Measurements from ENCODE around the gene SHOX. TPM values are rescaled to one million over a fixed set of nuclear protein-coding genes. Genes with fewer than 3 reads are reported as not detected.

The SHOX gene
- total RNA-seq, 1 experiment from 2014 or later = not detected

GRCh38 chrX:638482-639131 is 8.0 kb downstream of the SHOX start:
- H3K9me2 ChIP-seq (ENCODE audit: insufficient read depth) = no peaks in the 10 kb centered on the region
- ChIA-PET CTCF (no interaction called here), POLR2A (ENCODE audit: unreplicated experiment) (no interaction called here)
- H3K4me1 ChIP-seq (replicated peaks; ENCODE audit: insufficient read depth) = no peaks in the 10 kb centered on the region
- no peaks in the 10 kb centered on the region for H4K20me1 ChIP-seq (ENCODE audit: insufficient read depth)
- no peak overlapping the region for H3K27ac ChIP-seq
- no peaks in the 10 kb centered on the region for H3F3A ChIP-seq (ENCODE audit: insufficient read depth, low read depth)
- no peaks in the 10 kb centered on the region for H3K9me3 ChIP-seq (ENCODE audit: insufficient read depth, low read depth)
- H3K27me3 ChIP-seq (ENCODE audit: insufficient read depth, low read depth) = peaks cover 21% of the 10 kb centered on the region
- no peak overlapping the region for H2AFZ ChIP-seq
- no peak for TF ChIP-seq EZH2 (IDR thresholded peaks at IDR 0.05; ENCODE audit: low read depth)
- TF ChIP-seq CTCF (conservative IDR thresholded peaks at IDR 0.05) = no peak
- intact Hi-C loops (cut with micrococcal nuclease; ENCODE audit: unreplicated experiment) = no loop called here
- no peak overlapping the region for H3K4me2 ChIP-seq
- H3K4me3 ChIP-seq = no peak overlapping the region
- no peaks in the 10 kb centered on the region for H3K79me2 ChIP-seq (ENCODE audit: low read depth)
- DNase-seq = no peak
- no peaks in the 10 kb centered on the region for H3K36me3 ChIP-seq (ENCODE audit: low read depth)
- no TSS peak for BruUV-seq (replicated peaks)

- Histone ChIP-seq H4K20me1 (ENCODE audit: insufficient read depth) (no peaks in the 10 kb centered on the region), H3K27ac (no peak overlapping the region), H3K9me2 (ENCODE audit: insufficient read depth) (no peaks in the 10 kb centered on the region), H3K4me2 (no peak overlapping the region), H3K4me1 (replicated peaks; ENCODE audit: insufficient read depth) (no peaks in the 10 kb centered on the region), H3K4me3 (no peak overlapping the region), H3F3A (ENCODE audit: insufficient read depth, low read depth) (no peaks in the 10 kb centered on the region), H3K9me3 (ENCODE audit: insufficient read depth, low read depth) (no peaks in the 10 kb centered on the region), H2AFZ (no peak overlapping the region), H3K79me2 (ENCODE audit: low read depth) (no peaks in the 10 kb centered on the region), H3K36me3 (ENCODE audit: low read depth) (no peaks in the 10 kb centered on the region), H3K27me3 (ENCODE audit: insufficient read depth, low read depth) (peaks cover 15% of the 10 kb centered on the region; the same call in 1 of the 2 replicates)
- ChIA-PET CTCF (no interaction called here), POLR2A (ENCODE audit: unreplicated experiment) (no interaction called here)
- no TSS peak for BruUV-seq (replicated peaks)
- intact Hi-C loops (cut with micrococcal nuclease; ENCODE audit: unreplicated experiment) = no loop called here
- no peak for DNase-seq
- TF ChIP-seq CTCF (conservative IDR thresholded peaks at IDR 0.05) (no peak), EZH2 (IDR thresholded peaks at IDR 0.05; ENCODE audit: low read depth) (no peak)
Measured at GRCh38 chrX:639151-639550, 8.6 kb downstream of the SHOX start.

- no peaks in the 10 kb centered on the region for H3K79me2 ChIP-seq (ENCODE audit: low read depth)
- H3K9me2 ChIP-seq (ENCODE audit: insufficient read depth) = no peaks in the 10 kb centered on the region
- no peak overlapping the region for H3K4me3 ChIP-seq
- H3K4me1 ChIP-seq (replicated peaks; ENCODE audit: insufficient read depth) = no peaks in the 10 kb centered on the region
- H3F3A ChIP-seq (ENCODE audit: insufficient read depth, low read depth) = no peaks in the 10 kb centered on the region
- TF ChIP-seq EZH2 (IDR thresholded peaks at IDR 0.05; ENCODE audit: low read depth) = no peak
- no peak for TF ChIP-seq CTCF (conservative IDR thresholded peaks at IDR 0.05)
- H3K4me2 ChIP-seq = no peak overlapping the region
- H3K27ac ChIP-seq = no peak overlapping the region
- no TSS peak for BruUV-seq (replicated peaks)
- no peak overlapping the region for H2AFZ ChIP-seq
- DNase-seq = no peak
- H3K9me3 ChIP-seq (ENCODE audit: insufficient read depth, low read depth) = no peaks in the 10 kb centered on the region
- ChIA-PET CTCF (no interaction called here), POLR2A (ENCODE audit: unreplicated experiment) (no interaction called here)
- no peaks in the 10 kb centered on the region for H4K20me1 ChIP-seq (ENCODE audit: insufficient read depth)
- H3K36me3 ChIP-seq (ENCODE audit: low read depth) = no peaks in the 10 kb centered on the region
- peaks cover 9% of the 10 kb centered on the region; the same call in 1 of the 2 replicates for H3K27me3 ChIP-seq (ENCODE audit: insufficient read depth, low read depth)
- intact Hi-C loops (cut with micrococcal nuclease; ENCODE audit: unreplicated experiment) = no loop called here
Measured at GRCh38 chrX:640641-641040, 10.1 kb downstream of the SHOX start.
